PFSK-1 (cell line): ENCODE measurements around the gene RALGPS1.

Source experiments
- POLR2AphosphoS5 ChIP-seq: IDR thresholded peaks from 2 replicates; pipeline ENCODE4 v1.6.1; 2012; ENCODE audit warnings: low read depth, mild to moderate bottlenecking, control low read depth, low read length, moderate library complexity
- SIN3A ChIP-seq: IDR thresholded peaks from 2 replicates; pipeline ENCODE4 v1.6.1; 2012; ENCODE audit warnings: mild to moderate bottlenecking, low read length, moderate library complexity, borderline replicate concordance; ENCODE audit not compliant: insufficient read depth
- TAF1 ChIP-seq: IDR thresholded peaks from 2 replicates; pipeline ENCODE4 v1.6.1; 2012; ENCODE audit warnings: low read length, control low read depth, borderline replicate concordance; ENCODE audit not compliant: insufficient read depth
- TF ChIP-seq, protein P1 (sequence below), 2 experiments: IDR thresholded peaks; 2 replicates each; pipeline versions ENCODE4 v1.6.1 to v1.8.0; 2011 to 2012; ENCODE audit warnings: low read depth in 2 of 2, low read length in 2 of 2, control low read depth in 1 of 2, inconsistent platforms in 1 of 2, mild to moderate bottlenecking in 1 of 2, moderate library complexity in 1 of 2; ENCODE audit not compliant: insufficient read depth in 1 of 2

DNA sequence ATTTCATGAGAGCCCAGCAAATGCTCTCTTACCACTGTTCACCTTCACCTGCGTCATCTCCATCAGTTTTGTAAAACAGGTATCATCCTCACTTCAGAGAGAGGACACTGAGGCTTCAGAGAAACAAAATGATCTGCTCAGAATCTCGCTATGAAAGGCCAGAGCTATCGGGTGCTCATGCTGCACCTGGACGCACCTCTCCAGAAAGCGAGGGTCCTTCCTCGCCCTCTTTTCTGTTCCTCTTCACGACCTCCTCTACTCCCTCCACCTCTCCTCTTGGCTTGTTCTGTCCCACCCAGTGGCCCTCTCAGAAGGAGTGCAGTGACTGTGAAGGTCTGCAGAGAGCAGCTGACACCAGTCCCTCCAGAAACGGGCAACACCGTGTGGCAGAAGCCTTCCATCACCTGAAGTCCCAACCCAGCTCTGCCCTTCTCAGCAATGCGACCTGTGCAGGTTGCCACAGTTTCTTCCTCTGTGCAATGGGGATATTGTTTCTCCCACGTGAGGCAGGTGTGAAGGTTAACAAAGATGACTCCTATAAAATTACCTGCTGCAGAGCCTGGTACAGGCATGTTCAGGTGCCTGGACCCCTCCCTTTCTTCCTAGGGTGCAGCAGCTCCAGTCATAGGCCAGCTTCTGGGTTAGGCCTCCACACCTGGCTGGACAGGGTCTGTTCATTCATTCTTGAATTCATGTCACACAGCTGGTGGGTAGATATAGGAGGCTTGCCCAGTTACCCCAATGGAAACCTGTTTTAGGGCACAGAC, 253.2 kb downstream of the RALGPS1 start:
- TF ChIP-seq POLR2AphosphoS5: no peak
- TF ChIP-seq, protein P1, sequence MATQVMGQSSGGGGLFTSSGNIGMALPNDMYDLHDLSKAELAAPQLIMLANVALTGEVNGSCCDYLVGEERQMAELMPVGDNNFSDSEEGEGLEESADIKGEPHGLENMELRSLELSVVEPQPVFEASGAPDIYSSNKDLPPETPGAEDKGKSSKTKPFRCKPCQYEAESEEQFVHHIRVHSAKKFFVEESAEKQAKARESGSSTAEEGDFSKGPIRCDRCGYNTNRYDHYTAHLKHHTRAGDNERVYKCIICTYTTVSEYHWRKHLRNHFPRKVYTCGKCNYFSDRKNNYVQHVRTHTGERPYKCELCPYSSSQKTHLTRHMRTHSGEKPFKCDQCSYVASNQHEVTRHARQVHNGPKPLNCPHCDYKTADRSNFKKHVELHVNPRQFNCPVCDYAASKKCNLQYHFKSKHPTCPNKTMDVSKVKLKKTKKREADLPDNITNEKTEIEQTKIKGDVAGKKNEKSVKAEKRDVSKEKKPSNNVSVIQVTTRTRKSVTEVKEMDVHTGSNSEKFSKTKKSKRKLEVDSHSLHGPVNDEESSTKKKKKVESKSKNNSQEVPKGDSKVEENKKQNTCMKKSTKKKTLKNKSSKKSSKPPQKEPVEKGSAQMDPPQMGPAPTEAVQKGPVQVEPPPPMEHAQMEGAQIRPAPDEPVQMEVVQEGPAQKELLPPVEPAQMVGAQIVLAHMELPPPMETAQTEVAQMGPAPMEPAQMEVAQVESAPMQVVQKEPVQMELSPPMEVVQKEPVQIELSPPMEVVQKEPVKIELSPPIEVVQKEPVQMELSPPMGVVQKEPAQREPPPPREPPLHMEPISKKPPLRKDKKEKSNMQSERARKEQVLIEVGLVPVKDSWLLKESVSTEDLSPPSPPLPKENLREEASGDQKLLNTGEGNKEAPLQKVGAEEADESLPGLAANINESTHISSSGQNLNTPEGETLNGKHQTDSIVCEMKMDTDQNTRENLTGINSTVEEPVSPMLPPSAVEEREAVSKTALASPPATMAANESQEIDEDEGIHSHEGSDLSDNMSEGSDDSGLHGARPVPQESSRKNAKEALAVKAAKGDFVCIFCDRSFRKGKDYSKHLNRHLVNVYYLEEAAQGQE (IDR thresholded peaks at IDR 0.05; ENCODE audit: insufficient read depth in 1 of 2, low read depth in 2 of 2, low read length in 2 of 2): no peak
- TF ChIP-seq TAF1: no peak
- no peak for TF ChIP-seq SIN3A
